Skin of body (tissue), 2 donors: ENCODE data around the gene AJM1. TPM values are rescaled to one million over a fixed set of nuclear protein-coding genes. Genes with fewer than 3 reads are reported as not detected.
"Not testable (repeated sequence)": the region's sequence is repeated elsewhere in the genome, so short reads cannot be mapped to it uniquely, and the experiment has no call there.

Experiments
- DNase-seq: peaks from one replicate; lab custom pipeline; 2025; lab: John Stamatoyannopoulos, UW
- total RNA-seq: library from RNA; depleted of rRNA; stranded (reverse); fragments of >200 nt; gene quantifications from one replicate; pipeline ENCODE4 v1.2.3, GENCODE V29; 2014

The AJM1 gene
- total RNA-seq, 1 donor from 2014 or later: 0.79 TPM

DNA sequence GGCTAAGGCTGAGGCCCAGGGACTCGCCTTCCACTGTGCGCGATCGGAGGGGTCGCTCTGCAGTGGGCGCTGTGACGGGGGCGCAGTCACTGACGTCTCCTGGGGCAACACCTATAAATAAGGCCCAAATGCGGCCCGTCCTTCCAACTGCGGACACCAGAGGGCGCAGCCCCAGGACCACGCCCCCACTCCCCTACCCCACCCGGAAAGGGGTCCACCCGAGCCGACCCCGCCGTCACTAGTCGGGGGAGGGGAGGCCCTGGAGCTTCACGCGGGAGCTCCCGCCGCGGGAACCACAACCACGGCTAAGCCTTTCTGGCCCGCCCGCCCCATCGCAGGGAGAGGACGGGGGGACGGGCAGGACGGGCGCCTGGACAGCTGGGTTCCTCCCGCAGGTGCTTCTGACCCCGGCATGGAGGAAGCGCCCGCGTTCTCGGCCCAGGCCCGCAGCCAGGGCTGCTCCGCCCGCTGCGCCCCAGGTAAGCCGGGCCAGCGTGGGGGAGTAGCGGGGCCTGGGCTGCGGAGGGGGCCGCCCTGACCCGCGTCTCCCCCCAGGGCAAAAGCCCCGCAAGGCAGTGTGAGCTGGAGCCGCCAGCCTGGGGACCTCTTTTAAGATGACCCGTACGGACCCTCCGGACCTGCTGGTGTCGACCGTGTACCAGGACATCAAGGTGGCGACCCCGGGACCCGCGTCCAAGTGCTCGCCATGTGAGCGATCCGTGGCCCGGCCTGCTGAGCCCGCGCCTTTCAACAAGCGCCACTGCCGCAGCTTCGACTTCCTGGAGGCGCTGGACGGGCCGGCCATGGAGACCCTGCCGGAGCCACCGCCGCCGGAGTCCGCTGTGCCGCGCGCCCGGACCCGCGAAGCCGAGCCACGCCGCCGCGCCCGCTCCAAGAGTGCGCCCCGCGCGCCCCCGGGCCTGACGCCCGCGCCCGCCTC, 1.8 kb downstream of the AJM1 start:
- DNase-seq: not testable (repeated sequence)

GRCh38 chr9:136844761-136845464, 2.6 kb downstream of the AJM1 start:
- DNase-seq: no peak

GRCh38 chr9:136845465-136846260, 3.4 kb downstream of the AJM1 start:
- DNase-seq: no peak

GRCh38 chr9:136846376-136847087, 4.3 kb downstream of the AJM1 start:
- no peak for DNase-seq

GRCh38 chr9:136847088-136847825, 5.0 kb downstream of the AJM1 start:
- DNase-seq: peak; percentile 55

GRCh38 chr9:136847826-136848392, 5.6 kb downstream of the AJM1 start:
- DNase-seq: peak; percentile 55

DNA sequence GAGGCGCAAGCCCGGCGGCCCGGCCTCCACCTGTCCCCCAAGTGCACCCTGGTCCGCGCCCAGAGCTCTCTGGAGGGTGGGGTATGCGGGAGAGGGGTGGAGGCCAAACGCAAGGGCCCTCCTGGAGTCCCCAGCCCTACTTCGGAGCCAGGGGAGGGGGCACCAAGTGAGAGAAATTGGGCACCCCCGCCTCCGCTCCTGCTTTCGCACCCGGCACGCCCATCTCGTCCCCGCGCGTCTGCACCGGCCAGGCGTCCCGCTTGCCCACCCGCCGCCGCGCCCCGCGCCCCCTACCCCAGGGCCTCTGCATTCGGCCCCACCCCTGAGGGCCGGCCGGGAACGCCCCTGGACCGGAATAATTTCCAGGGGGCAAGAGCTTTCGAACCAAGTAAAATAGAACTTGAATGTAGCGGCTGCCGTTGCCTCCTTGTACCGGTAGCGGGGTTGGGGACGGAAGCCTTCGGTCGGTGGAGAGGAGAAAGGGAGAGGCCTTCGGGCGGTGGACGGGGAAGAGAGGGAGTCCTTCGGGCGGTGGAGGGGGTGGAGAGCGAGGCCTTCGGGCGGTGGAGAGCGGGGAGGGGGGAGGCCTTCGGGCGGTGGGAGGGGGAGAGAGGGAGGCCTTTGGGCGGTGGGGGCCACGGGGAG, 6.2 kb downstream of the AJM1 start:
- no peak for DNase-seq

GRCh38 chr9:136849038-136849959, 7.0 kb downstream of the AJM1 start, which contains the start of gene PHPT1:
Gene PHPT1, plus strand, starts transcription at chr9:136849409. Its CDS starts 22 bp downstream, at chr9:136849431.
- peak; percentile 99 for DNase-seq

DNA sequence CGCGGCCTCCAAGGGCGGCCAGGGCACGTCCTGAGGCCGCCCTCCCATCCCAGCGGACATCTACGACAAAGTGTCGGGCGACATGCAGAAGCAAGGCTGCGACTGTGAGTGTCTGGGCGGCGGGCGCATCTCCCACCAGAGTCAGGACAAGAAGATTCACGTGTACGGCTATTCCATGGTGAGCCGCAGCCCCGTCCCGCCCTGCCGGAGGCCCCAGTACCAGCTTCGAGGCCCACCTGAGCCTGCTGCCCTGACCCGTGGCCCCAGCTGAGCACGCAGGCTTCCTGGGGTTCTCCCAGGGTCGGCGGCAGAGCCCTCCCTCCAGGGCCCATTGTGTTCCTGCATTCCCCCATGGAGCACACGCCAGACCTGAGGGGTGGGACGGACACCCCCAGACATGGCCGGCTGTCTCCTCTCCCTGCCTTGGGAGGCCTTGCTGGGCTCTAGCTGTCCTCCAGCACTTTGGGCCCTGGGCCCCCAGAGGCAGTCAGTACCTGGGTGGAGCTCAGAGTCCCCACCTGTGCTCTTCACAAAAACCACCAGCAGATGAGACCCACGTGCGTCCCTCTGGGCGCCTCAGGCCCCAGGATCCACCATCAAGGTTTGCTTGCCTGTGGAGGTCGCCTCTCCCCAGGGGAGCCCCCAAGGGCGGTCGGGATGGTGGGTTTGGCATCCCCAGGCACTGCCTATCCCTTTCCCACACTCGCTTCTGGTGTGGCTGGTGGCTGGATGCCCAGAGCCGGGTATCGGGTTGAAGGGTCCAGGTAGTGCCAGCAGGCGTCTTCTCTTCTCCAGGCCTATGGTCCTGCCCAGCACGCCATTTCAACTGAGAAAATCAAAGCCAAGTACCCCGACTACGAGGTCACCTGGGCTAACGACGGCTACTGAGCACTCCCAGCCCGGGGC, 7.9 kb downstream of the AJM1 start:
- no peak for DNase-seq

GRCh38 chr9:136850866-136851775, 8.8 kb downstream of the AJM1 start:
- no peak for DNase-seq

DNA sequence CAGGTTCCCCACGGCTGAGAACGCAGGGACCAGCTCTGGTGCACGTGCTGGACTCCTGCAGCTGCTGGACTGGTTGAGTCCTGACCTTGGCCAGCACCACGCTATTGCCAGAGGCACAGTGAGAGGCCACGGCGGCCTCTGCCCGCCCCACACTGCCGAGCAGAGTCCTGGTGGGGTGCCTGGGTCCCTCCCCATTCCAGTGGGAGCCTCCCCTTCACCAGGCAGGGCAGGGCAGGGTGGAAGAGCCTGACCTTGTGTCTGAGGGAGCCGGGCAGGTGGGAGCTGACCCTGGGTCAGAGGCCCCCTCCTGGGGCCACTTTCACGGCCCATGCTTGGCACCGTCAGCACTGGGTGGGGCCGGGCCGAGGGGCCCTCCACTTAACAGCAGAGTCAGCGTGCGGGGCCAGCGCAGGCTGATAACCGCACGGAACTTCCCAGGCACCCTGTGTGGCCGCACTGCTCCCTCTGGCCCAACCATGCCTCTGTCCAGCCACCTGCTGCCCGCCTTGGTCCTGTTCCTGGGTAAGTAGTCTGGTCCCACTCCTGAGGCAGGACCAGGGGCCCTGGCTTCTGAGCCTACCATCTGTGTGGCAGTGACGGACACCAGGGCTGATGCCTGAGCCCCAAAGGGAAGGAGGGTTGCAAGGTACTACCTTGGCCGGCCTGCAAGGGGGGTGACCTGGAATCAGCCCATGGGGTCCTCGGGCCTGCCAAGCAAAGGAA, 9.8 kb downstream of the AJM1 start, which contains the start of gene MAMDC4:
Gene MAMDC4, plus strand, starts transcription at position 406 of the 723 bp plus-strand sequence. Its CDS starts 71 bp downstream, at position 477.
- DNase-seq: no peak

GRCh38 chr9:136852664-136853595, 10.7 kb downstream of the AJM1 start:
- no peak for DNase-seq

- DNase-seq: no peak
Measured at GRCh38 chr9:136853596-136854112, 11.4 kb downstream of the AJM1 start.
